CD4-positive, alpha-beta T cell treated with Interferon gamma for 1 hour (primary cell): ENCODE measurements around the gene GHRH.

ENCODE experiments used
- DNase-seq: peaks from one replicate; pipeline ENCODE4 v3.0.0-alpha.2; 2020

The GHRH gene

DNA sequence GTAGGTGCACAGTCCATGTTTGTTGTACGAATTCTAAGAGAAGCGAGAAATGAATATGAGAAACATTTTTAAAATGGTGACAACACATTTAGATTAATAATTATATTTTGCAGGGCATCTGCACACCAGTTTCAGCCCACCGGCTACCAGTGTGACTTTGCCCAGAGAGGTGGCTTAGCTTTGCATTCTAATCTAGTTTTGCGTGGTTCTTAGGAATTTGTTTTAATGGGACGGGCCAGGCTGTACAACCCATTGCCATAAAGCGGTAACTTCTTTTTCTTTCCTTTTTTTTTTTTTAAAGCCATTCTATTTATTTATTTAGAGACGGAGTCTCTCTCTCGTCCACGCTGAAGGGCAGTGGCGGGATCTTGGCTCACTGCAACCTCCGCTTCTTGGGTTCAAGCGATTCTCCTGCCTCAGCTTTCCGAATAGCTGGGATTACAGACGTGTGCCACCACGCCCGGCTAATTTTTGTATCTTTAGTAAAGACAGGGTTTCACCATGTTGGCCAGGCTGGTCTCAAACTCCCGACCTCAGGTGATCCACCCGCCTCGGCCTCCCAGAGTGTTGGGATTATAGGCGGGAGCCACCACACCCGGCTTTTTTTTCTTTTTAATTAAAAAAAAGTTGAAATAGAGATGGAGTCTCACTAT lies 28.7 kb upstream of the GHRH start:
- no peak for DNase-seq

DNA sequence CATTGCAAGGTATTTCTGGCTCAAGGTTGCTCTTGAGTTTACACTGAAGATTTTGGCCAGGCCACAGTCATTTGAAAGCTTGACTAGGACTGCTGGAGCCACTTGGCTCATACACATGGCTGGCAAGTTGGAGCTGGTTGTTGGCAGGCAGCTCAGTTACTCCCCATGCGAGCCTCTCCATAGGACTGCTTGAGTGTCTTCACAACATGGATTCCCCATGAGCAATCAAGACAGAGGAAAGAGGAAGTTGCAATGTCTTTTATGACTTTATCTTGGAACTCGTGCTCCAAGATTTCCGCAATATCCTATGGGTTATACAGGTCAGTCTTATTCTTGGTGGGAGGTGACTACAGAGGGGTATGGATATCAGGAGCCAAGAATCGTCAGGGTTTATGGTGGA lies 26.5 kb upstream of the GHRH start:
- DNase-seq, result no peak

DNA sequence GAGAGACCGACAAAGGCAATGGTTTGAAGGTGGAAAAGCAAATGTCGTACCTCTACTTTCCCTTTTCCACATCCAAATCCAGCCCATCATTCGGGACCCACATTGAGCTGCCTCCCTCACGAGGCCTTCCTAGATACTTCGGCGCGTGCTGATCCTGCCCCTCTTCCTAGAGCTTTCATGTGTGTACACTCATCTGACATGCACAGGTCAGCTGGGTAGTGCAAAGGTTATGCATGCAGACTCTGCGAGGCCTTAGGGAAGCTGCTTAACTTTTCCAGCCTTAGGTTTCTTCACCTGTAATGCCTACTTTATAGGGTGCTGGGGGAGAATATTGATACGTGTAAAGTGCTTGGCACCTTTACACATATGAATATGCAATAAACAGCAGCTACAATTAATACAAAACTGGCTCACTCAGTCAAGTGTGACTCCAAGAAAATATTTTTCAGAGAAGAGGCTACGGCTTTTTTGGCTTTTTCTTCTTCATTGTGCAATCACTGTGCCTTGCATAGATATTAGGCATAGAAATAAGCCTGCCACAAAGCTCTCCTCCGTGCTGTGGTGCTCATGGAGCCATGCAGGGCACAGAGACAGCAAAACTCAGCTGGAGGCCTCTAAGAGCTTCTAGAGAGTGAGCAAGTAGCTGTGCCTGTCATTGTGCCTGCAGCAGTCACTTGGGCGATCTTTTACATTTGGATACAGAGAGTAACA lies 24.2 kb upstream of the GHRH start:
- DNase-seq, result no peak

DNA sequence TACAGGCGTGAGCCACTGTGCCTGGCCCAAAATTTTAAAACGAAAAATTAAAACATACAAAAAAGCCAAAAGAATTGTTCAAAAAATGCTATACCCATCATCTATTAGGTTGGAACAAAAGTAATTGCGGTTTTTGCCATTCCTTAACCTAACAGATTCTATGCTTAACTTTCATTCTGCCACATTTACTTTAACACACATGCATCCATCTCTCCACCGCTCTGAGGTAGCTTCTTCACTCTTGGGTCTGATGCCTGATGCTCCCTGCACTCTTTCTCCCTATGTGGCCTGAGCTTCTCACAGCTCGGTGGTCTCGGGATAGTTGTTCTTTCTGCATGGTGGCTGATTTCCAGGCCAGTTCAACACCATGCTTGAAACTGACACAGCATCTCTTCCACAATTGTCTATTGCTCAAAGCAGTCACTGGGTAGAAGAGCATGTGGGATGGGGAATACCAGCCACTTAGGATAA lies 23.1 kb upstream of the GHRH start:
- no peak for DNase-seq

DNA sequence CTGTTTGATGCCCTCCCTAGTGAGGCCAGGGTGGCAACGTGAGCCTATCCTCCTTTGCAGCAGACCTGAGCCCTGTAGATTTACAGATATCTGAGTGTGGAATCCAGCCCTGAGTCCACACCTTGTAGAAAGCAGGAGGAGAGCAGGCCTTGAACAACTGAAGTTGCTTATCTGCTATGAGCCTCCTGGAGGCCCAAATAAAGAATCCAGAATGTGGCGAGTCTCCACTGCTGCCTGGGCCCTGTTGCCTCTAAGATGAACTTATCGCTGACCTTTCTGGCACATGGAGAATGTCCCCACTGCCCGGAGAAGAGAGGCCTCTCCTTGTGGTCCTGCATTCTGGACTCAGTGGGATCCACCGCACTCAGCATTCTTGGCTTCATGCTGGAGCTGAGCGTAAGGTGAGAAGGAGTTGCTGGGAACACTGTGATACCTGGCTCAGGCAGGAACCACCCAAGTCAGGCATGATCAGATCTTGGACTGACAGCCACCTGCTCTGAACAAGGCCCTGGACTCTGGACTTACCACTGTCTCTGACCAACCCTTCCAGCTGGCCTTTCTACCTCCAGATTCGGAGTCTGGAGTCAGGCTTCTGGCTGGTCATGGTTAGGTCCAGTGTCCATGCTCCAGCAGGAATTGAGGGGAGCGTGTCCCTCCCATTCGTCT lies 22.0 kb upstream of the GHRH start:
- no peak for DNase-seq

DNA sequence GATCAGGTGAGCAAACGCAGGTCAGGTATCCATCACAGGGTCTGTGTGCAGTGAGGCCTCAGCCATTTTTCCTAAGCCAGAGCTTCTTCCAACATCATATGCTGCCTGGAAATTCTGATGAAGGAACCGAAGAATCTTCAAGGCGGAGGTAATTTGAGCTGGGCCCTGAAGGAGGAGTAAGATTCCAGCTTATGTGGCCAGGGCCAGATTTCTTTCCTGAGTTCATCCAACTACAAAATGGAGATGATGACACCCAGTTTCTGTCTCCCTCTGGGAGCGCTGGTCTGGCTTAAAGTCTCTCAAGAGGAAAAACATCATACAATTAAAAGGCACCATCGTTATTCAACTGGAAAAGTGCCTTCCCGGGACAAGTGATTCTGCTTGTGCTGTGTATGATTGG lies 20.9 kb upstream of the GHRH start:
- no peak for DNase-seq

DNA sequence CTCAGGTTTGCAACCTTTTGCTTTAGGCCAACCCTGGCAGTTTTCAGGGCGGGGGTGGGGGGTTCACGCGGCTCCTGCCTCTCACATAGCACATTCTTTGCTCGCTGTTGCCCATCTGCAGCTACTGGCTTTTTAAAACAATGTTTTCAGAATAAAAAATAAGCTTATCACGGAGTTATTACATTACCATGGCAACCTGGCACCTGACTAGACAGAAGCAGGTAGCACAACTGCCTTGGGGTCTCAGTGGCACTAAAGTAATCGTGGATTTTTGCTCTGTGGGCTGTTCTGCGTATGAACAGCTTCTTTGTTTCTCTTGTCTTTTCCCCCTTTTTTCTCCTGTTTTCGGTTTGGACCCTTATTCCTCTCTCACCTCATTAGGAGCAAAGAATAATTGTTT lies 18.8 kb upstream of the GHRH start:
- DNase-seq, result no peak

DNA sequence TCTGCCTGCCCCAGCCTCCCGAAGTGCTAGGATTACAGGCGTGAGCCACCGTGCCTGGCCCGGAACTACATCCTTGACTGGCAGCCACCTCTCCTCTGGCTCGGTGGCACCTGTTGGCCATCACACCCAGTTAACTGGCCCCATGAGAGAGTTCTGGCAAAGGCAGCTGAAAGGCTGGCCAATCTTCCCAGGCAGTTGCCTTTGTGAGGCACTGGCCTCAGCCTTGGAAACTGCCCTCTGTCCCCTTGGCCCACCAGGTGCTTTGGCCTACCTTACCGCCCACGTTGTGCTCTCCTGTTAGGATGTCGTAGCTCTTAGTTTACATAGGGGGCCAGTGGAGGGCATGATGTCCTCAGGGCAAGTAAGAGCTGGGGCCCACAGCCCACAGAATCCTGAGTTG lies 18.2 kb upstream of the GHRH start:
- no peak for DNase-seq

DNA sequence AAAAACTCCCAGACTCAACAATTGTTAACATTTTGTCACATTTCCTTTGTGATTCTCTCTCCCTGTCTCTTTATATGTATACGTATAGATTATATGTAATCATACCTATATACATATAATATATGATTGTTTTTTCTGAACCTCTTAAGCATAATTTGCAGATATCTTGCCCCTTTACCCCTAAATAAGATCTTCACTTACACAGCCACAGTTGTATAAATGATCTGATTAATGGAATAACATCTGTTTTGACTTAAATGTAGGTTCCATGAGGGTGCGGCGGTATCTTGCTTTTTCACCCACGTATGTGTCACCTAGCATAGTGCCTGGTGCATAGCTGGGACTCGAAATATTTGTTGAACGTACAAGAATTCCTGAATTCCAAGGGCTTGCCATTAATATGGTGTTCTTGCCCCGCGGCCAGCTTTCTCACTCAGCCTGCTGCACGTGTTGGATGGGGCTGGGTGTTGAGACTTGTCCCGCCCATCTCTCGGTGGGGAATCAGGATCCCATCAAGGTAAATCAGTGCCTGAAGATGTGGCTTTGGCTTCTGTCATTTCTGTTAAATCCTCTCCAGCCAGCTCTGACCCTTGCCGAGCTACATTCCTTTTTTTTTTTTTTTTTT lies 17.5 kb upstream of the GHRH start:
- DNase-seq, result no peak

DNA sequence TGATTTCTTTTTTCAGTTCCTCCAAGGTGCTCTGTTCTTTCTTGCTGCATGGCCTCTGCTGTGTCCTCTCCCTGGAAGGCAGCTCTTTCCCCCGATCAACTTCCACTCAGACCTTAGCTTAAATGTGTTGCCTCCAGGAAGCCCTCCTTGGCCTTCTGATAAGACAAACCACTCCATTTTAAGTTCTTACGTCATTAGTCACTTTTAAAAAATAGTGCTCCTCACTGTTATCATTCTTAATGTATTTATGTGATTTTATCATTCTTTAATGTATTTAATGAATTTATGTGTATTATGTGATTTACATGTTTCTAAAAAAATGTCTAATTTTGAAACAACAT lies 15.6 kb upstream of the GHRH start:
- DNase-seq, result no peak

DNA sequence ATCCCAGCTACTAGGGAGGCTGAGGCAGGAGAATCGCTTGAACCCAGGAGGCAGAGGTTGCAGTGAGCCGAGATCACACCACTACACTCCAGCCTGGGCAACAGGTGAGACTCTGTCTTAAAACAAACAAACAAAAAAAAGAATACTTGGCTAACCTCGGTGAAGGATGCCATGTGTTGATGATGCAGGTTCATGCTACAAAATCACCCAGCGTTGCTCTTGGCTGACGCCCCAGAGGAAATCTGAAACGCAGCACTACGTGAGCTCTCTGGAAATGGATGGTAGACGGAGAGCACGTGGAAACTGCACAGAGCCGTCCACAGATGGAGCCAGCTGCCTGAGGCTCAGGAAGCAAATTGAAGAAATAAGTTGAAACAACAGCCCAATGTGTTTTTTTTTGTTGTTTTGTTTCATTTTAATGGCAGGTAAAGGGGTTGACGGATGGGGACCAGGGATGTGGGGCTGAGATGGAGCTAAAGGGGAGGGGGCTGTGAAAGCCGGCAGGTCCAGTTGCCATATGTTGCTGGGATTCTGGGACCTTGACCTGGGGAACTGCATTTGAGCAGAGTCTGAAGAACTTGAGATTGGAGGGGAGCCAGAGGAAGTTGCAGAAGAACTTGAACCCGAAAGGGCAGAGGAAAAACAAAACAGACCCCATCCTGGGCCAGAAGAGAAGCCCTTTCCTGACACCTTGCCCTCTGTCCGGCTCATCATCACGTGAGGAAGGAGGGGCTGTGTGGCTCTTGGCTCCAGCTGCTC lies 15.1 kb upstream of the GHRH start:
- DNase-seq, result peak; percentile 31

DNA sequence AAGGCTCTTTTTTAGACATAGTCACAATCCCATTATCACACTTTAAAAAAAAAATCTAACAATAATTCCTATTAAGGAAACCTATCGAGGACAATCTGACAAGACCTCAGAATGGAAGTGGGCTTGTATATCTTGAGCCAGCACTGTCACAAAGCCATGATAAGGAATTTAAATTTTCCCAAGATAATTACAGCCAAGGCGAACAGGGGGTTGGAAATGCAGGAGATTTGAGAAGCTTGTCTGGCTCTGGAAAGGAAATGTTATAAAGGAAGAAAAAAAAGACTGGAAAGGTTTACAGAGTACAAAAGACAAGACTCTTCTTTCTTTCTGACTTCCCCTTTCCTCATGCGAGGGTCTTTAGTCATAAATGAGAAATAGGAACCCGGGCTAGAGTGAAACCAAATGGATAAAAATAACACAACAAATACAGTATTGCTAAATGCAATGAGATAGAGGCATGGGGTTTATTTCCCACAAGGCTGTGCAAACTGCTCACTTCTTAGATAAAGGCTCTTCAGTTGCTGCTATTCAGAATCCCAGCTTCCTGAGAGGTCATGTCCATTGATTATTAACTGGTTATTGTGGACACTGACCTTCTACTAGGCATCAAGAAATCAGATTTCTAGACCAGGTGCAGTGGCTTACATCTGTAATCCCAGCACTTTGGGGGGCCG lies 13.4 kb upstream of the GHRH start:
- no peak for DNase-seq

DNA sequence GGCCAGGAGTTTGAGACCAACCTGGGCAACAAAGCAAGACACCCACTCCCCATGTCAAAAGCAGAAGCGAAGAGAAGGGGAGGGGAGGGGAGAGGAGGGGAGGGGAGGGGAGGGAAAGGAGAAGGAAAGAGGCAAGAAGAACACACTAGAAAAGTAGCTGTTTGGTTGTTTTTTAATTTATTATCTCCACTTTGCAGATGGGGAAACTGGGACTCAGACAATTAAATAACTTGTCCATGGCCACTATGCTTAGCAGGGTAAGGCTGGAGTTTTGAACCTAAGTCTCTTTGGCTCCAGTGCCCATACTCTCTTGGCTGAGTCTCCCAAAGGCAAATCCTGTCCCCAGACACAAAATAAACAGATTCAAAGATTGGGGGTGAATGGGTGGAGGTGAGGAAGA lies 12.4 kb upstream of the GHRH start:
- DNase-seq, result no peak

DNA sequence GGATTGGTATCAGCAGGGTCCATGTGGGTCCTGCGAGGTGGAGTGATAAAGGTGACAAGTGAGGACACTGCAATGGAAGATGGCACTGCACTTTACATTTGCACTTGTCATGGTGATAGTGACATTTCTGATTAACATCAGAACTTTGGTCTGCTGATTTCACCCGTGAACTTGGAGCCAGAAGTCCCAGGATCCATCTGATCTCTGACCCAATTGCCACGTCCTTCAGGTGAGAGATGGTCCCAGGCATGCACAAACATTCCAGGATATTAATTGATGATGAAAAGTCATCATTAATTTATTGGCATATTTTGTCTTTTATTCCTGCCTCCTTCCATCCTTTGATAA lies 9.8 kb upstream of the GHRH start:
- no peak for DNase-seq

DNA sequence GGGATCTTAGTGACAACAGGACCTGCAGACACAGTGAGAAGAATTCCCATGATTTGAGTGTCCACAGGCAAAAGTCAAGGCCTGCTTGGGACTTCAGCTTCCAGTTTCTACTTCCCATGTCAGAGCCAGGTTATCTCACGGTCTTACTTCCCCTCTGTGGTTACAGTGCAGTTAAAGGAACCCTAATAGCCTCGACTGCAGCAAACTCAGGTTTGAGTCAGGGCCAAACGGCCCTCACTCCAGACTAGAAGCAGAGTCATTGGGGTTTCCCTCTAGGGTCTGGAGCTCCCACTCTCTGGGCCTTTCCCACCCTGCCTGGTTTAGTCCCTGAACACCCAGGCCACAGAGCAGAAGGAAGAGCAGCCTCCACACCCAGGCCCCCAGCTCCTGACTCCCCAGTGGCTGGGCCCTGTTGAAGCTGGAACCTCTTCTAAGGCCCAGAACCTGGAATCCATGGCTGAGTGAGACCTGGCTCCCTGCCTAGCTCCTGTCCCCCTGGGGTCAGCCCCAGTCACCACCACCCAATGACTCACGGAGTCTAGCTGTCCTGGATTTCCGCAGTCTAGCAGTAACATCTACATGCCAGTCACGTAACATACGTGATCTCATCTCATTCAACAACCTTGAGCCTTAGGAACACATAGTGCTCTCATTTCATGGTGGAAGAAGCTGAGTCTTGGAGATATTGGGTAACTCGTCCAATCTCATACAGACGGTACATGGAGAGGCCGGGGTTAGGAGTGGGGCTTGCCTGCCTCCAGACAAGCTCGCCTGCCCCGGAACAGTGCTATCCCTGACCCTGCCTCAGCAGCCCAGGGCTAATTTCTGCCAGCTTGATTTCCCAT lies 9.2 kb upstream of the GHRH start:
- peak; percentile 73 for DNase-seq

DNA sequence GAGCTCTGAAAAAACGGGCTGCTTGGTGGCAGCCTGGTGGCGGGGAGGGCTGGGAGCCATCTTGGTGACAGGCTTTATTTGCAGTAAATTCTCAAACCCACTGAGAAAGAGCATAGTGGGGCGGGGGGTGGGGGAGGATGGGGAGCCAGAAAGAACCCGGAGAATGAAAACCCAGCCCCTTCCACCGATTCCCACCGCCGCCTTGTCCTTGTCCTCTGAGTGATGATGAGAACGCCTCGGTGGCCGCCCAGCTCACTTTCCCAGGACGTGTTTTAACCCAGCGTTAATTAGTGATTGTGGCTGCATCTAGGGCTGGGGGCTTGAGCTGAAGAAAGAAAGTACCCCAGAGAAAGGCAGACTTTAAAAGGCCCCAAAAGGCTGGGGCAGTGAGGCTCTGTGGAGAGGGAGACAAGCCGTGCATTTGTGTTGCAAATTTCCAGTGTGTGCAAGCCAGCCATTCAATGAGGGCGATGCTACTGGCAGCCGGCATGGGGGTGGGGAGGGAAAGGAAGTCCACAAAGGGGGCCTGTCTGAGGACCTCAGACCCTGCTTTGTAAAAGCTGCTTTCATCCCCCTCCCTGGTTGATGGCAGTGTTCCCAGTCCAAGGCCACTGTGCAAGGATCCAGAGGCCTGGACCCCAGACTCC lies 6.2 kb upstream of the GHRH start:
- DNase-seq, result no peak

DNA sequence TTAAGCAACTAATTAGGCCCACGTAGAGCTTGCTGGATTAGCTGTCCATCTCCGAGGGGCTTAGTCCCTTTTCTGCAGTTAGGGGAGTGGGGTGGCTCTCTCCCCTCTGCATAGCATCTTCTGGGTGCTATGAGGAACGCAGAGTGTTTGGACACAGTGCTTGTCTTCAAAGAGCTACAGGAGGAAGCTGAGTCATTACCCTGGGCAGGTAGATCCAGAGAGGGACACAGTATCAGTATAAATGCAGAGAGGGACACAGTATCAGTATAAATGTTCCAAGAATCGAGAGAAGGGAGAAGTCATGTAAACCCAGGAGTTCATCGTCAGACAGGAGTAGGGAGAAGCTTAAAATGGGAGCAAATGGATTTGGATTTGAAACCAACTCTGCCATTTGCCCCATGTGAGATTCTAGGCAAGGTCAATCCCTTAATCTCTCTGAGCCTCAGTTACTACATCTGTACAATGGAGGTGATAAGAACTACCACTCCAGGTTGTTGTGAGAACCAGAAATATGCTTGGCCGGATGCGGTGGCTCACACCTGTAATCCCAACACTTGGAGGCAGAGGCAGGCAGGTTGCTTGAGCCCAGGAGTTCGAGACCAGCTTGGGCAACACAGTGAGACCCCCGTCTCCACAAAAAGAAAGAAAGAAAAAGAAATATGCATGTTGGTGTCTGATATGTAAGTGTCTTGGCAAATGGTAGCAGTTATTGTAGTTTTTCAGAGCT lies 5.5 kb upstream of the GHRH start:
- DNase-seq, result no peak

DNA sequence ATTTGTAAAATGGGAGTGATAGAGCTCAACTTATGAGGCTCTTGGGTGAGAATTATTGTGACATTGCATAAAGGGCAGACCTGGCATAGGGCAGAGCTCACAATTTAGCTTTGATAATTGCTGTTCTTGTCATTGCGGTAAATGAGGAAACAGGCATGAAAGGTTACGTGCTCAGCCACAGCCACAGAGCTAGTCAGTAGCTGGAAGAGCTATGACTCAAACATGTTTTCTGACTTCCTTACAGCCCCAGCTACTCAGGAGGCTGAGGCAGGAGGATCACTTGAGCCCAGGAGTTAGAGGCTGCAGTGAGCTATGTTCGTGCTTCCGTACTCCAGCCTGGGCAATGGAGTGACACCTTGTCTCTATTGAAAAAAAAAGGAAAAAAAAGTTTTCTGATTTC lies 3.5 kb upstream of the GHRH start:
- peak; percentile 19 for DNase-seq

DNA sequence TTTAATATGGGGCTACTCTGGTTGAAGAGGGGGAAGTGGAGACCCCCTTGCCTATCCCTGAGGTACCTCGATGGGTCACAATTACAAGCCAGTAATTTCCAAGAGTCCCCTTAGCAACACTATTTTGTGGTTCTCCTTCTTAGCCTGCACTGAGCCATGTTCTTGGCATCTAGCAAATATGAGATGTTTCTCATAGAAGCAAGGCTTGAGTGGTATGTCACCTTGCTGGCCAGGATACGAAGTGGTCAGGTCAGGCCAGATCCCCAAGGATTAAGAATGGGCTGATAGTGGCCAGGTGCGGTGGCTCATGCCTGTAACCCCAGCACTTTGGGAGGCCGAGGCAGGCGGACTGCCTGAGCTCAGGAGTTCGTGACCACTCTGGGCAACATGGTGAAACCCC lies 2.1 kb upstream of the GHRH start:
- DNase-seq, result no peak

DNA sequence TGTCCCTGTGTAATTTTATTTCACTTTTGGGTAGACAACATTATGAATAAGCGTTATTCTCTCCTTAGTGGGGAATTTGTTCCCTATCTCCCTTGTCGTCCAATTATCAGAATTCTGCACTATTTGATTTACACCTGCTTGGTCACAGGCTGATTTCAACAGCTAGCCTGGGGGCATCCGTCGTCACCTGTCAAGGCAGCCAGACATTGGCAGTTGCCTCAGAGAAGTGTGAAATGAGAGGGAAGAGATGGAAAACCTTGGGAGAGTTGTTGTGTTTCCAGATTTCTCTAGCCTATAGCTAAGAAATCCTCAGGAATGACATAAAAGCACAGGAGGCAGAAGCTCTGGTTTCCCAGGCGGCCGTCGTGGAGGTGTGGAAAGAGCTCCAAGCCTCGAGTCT lies 891 bp upstream of the GHRH start:
- no peak for DNase-seq

DNA sequence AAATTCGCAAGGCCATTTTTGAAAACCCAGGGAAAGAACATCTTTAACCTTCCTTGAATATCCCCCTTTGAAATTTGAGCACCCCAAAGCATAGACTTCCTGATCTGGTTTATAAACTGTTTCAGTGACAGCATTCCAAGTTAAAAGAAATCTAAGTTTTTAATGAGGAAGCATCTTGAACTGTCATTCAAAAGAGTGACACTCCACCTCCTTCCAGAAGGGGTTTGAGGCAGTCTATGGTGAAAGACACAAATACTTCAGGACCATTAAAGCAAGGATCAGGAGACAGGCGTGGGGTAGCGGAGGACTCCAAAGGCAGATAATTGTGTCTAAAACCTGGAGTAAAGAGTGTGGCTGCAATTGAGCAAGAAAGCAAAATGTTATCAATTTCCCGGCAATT lies 691 bp downstream of the GHRH start:
- no peak for DNase-seq
